Measurements from ENCODE around the gene ELFN2. TPM values are rescaled to one million over a fixed set of nuclear protein-coding genes. Genes with fewer than 3 reads are reported as not detected.

ELFN2 gene
- total and polyA plus RNA-seq, 2 experiments from 2014 or later: 0.48 to 1.1 TPM

DNA sequence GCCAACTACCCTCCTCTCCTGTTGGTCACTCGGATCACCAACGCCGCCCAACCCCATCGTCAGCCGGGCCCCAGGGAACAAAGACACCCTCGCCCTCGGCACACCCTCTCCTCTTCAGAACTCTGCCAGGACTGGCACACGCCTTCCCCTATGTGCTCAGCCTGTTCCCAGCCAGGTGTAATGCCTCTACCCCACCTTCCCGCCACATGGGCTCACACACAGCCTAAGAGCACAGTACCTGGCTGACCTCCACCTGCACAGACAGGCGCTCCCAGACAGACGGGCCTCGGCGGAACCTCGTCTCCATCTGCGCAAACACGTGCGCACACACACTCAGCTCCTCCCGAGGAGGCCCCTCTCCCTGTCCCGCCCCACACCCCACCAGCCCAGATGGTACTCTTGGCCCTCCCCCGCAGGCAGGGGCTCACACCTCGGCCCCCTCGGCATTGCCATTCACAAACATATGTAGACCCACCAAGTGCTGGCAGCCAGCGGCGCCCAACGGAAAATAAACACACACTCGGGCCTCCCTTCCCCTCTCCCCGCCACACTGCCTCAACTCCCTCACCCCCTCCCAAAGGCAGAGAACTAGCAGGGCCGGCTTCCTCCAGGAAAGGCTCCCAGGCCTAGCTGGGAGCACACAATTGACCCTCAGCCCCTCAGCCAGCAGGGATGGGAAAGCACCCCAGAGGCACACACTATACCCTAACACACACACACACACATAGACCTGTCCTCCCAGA is 8.5 kb downstream of the ELFN2 start:
- Histone ChIP-seq H3K36me3 (ENCODE audit: low read depth) (no peaks in the 10 kb centered on the region), H3K4me2 (ENCODE audit: unreplicated experiment) (no peak overlapping the region), H3K4me3 (no peak overlapping the region; the same call in 1 of the 2 replicates), H3K79me2 (ENCODE audit: insufficient read depth) (no peaks in the 10 kb centered on the region), H3K9ac (no peak overlapping the region), H3K9me2 (ENCODE audit: insufficient read depth) (no peaks in the 10 kb centered on the region), H4K20me1 (ENCODE audit: insufficient read depth) (no peaks in the 10 kb centered on the region), H3K27me3 (replicated peaks; ENCODE audit: insufficient read depth) (peaks cover 6% of the 10 kb centered on the region; the same call in 1 of the 2 replicates), H3K9me3 (ENCODE audit: low read depth) (no peaks in the 10 kb centered on the region), H2AFZ (no peak overlapping the region), H3K4me1 (ENCODE audit: insufficient read depth) (peaks cover 4% of the 10 kb centered on the region; the same call in 1 of the 2 replicates), H3K27ac (no peak overlapping the region), H3F3A (ENCODE audit: insufficient read depth) (0 out of 2 replicates have a peak, but pooled peaks cover 8% of the 10 kb centered on the region)
- in situ Hi-C loops (cut with MboI): no loop called here
- no peak for DNase-seq
- 69 to 72% methylated on average over 16 to 27 of the region's 28 CpGs for WGBS, 2 experiments (ENCODE audit: low coverage in 1 of 2, low lambda C conversion rate in 2 of 2, missing lambda C conversion rate in 2 of 2)
- TF ChIP-seq EZH2phosphoT487 (IDR thresholded peaks at IDR 0.05; ENCODE audit: insufficient read depth, low read depth): no peak
- no peak for TF ChIP-seq EZH2 (IDR thresholded peaks at IDR 0.05; ENCODE audit: insufficient read depth, poor library complexity, severe bottlenecking)

DNA sequence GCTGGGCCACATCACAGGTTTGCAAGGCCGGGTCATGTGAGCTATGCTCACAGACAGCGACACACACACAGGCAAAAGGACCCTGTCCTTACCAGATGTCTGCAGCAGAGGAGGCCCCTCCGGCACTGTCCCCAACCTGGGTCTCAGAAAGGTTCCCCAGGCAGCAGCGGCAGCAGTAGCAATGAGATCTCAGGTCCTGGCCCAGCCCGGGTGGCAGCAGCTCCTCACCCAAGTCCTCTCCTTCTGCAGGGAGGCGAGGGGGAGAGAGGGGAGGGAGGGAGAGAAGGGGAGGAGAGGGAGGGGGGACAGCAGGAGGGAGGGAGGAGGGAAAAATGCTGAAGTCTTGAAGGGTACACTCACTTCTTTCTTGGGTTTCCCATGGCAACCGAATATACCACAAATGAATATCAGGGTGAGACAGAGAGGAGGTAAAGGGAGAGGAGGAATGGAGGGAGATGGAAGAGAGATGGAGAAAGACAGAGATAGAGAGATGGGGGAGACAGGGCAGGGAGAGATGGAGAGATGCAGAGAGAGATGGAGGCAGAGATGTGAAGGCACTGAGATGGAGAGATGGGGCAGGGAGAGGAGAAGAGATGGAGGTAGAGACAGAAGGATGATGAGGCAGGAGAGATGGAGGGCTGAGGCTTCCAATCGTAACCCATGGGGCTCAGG is 9.5 kb downstream of the ELFN2 start:
- Histone ChIP-seq H3K27ac (no peak overlapping the region), H4K20me1 (ENCODE audit: insufficient read depth) (no peaks in the 10 kb centered on the region), H3K4me1 (ENCODE audit: insufficient read depth) (peaks cover 4% of the 10 kb centered on the region; the same call in 1 of the 2 replicates), H3K79me2 (ENCODE audit: insufficient read depth) (no peaks in the 10 kb centered on the region), H3K9me2 (ENCODE audit: insufficient read depth) (no peaks in the 10 kb centered on the region), H3K27me3 (replicated peaks; ENCODE audit: insufficient read depth) (peaks cover 6% of the 10 kb centered on the region; the same call in 1 of the 2 replicates), H3K4me2 (ENCODE audit: unreplicated experiment) (no peak overlapping the region), H3K9me3 (ENCODE audit: low read depth) (no peaks in the 10 kb centered on the region), H3F3A (ENCODE audit: insufficient read depth) (0 out of 2 replicates have a peak, but pooled peaks cover 8% of the 10 kb centered on the region), H3K4me3 (no peak overlapping the region), H2AFZ (no peak overlapping the region), H3K9ac (no peak overlapping the region), H3K36me3 (ENCODE audit: low read depth) (no peaks in the 10 kb centered on the region)
- no peak for DNase-seq
- 63 to 83% methylated on average over 4 to 8 of the region's 8 CpGs for WGBS, 2 experiments (ENCODE audit: low coverage in 1 of 2, low lambda C conversion rate in 2 of 2, missing lambda C conversion rate in 2 of 2)
- no peak for TF ChIP-seq EZH2 (IDR thresholded peaks at IDR 0.05; ENCODE audit: insufficient read depth, poor library complexity, severe bottlenecking)
- no peak for TF ChIP-seq EZH2phosphoT487 (IDR thresholded peaks at IDR 0.05; ENCODE audit: insufficient read depth, low read depth)
- in situ Hi-C loops (cut with MboI): no loop called here

GRCh38 chr22:37417264-37417663 is 10.0 kb downstream of the ELFN2 start:
- TF ChIP-seq EZH2 (IDR thresholded peaks at IDR 0.05; ENCODE audit: insufficient read depth, poor library complexity, severe bottlenecking): no peak
- TF ChIP-seq EZH2phosphoT487 (IDR thresholded peaks at IDR 0.05; ENCODE audit: insufficient read depth, low read depth): no peak

DNA sequence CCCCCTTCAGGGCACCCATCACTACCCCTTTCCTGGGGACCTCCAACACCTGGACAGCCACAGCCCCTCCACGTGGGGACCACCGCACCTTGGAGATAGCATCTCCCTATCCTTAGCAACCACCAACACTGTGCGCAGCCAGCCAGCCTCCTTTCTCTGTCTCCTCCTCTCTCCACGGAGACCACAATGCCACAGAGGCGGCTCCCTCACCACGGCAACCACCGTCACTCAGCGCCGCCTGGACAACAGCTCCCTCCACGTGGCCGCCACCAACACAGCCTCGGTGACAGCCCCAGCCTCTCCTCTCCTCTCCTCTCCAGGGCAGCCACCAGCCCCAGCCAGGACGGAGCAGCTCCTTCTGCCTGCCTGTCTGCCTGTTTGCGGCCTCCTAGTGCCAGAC is 10.5 kb downstream of the ELFN2 start:
- H3F3A ChIP-seq (ENCODE audit: insufficient read depth): 0 out of 2 replicates have a peak, but pooled peaks cover 8% of the 10 kb centered on the region
- in situ Hi-C loops (cut with MboI): no loop called here
- no peak overlapping the region for H3K4me2 ChIP-seq (ENCODE audit: unreplicated experiment)
- H3K9me3 ChIP-seq (ENCODE audit: low read depth): no peaks in the 10 kb centered on the region
- H3K79me2 ChIP-seq (ENCODE audit: insufficient read depth): no peaks in the 10 kb centered on the region
- DNase-seq: no peak
- no peaks in the 10 kb centered on the region for H3K36me3 ChIP-seq (ENCODE audit: low read depth)
- TF ChIP-seq EZH2 (IDR thresholded peaks at IDR 0.05; ENCODE audit: insufficient read depth, poor library complexity, severe bottlenecking) (no peak), EZH2phosphoT487 (IDR thresholded peaks at IDR 0.05; ENCODE audit: insufficient read depth, low read depth) (no peak)
- no peak overlapping the region for H3K27ac ChIP-seq
- H4K20me1 ChIP-seq (ENCODE audit: insufficient read depth): no peaks in the 10 kb centered on the region
- H3K9me2 ChIP-seq (ENCODE audit: insufficient read depth): no peaks in the 10 kb centered on the region
- 40 to 41% methylated on average over 14 of the region's 14 CpGs for WGBS, 2 experiments (ENCODE audit: low coverage in 1 of 2, low lambda C conversion rate in 2 of 2, missing lambda C conversion rate in 2 of 2)
- peaks cover 6% of the 10 kb centered on the region; the same call in 1 of the 2 replicates for H3K27me3 ChIP-seq (replicated peaks; ENCODE audit: insufficient read depth)
- peaks cover 4% of the 10 kb centered on the region; the same call in 1 of the 2 replicates for H3K4me1 ChIP-seq (ENCODE audit: insufficient read depth)
- H2AFZ ChIP-seq: no peak overlapping the region
- no peak overlapping the region for H3K9ac ChIP-seq
- H3K4me3 ChIP-seq: no peak overlapping the region

More at GRCh38 chr22:37417264-37417663, 10.0 kb downstream of the ELFN2 start:
- no peak for DNase-seq
- in situ Hi-C loops (cut with MboI): no loop called here
- Histone ChIP-seq H3K4me3 (no peak overlapping the region), H3K9me3 (ENCODE audit: low read depth) (no peaks in the 10 kb centered on the region), H3K27me3 (replicated peaks; ENCODE audit: insufficient read depth) (peaks cover 6% of the 10 kb centered on the region; the same call in 1 of the 2 replicates), H3K27ac (no peak overlapping the region), H3K36me3 (ENCODE audit: low read depth) (no peaks in the 10 kb centered on the region), H4K20me1 (ENCODE audit: insufficient read depth) (no peaks in the 10 kb centered on the region), H3F3A (ENCODE audit: insufficient read depth) (0 out of 2 replicates have a peak, but pooled peaks cover 8% of the 10 kb centered on the region), H3K79me2 (ENCODE audit: insufficient read depth) (no peaks in the 10 kb centered on the region), H2AFZ (no peak overlapping the region), H3K4me1 (ENCODE audit: insufficient read depth) (peaks cover 4% of the 10 kb centered on the region; the same call in 1 of the 2 replicates), H3K9me2 (ENCODE audit: insufficient read depth) (no peaks in the 10 kb centered on the region), H3K9ac (no peak overlapping the region), H3K4me2 (ENCODE audit: unreplicated experiment) (no peak overlapping the region)
- WGBS, 2 experiments (ENCODE audit: low coverage in 1 of 2, low lambda C conversion rate in 2 of 2, missing lambda C conversion rate in 2 of 2): 77 to 78% methylated on average over 6 to 7 of the region's 7 CpGs

Measured in GM23248 (cell line).